BLaER1 (cell line): ENCODE data around the gene MORN3.
A peak's percentile ranks its signal among the peaks of the same experiment; 100 is the strongest.
"Not testable (repeated sequence)": the region's sequence is repeated elsewhere in the genome, so short reads cannot be mapped to it uniquely, and the experiment has no call there.

Experiments
- H3K27ac ChIP-seq: shearing (Covaris generic); formaldehyde crosslinking; 2 replicates; pipeline ENCODE4 v1.8.1; 2022
- H3K27me3 ChIP-seq: shearing (Covaris generic); formaldehyde crosslinking; 2 replicates; pipeline ENCODE4 v1.8.1; 2022
- H3K36me3 ChIP-seq: shearing (Covaris generic); formaldehyde crosslinking; 2 replicates; pipeline ENCODE4 v1.8.1; 2022
- H3K4me1 ChIP-seq: shearing (Covaris generic); formaldehyde crosslinking; 2 replicates; pipeline ENCODE4 v1.8.1; 2022
- H3K4me2 ChIP-seq: shearing (Covaris generic); formaldehyde crosslinking; 2 replicates; pipeline ENCODE4 v1.8.1; 2022
- H3K4me3 ChIP-seq: shearing (Covaris generic); formaldehyde crosslinking; 2 replicates; pipeline ENCODE4 v1.8.1; 2022
- H3K9ac ChIP-seq: shearing (Covaris generic); formaldehyde crosslinking; 2 replicates; pipeline ENCODE4 v1.8.1; 2022
- H3K9me3 ChIP-seq: shearing (Covaris generic); formaldehyde crosslinking; 2 replicates; pipeline ENCODE4 v1.8.1; 2022
- H4K20me1 ChIP-seq: shearing (Covaris generic); formaldehyde crosslinking; 2 replicates; pipeline ENCODE4 v1.8.1; 2022
- Cebpa-rat ChIP-seq: shearing (Covaris generic); IDR thresholded peaks from 2 replicates; pipeline ENCODE4 v1.8.1; 2022

Gene MORN3

DNA sequence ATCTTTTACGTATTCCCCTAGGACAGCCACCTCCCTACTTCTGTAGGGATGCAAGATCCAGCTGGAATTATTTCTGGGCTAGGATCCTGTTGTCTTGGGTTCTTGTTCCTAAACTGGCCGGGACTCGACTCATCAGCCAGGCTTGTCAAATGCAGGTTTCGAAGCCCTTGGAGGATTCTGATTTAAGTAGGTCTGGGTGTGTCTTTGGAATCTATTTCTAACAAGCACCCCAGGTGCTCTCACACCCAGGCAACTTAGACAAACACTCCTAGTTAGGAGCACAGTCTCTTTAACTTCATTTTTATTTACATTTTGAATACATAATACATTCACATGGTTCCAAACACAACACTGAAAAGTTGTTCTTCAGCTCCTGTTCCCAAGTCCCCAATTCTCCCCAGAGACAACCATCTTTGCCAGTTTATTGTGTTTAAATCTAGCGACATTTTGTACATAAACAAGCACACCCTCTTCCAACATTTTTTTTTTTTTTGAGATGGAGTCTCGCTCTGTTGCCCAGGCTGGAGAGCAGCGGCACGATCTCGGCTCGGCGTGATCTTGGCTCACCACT, 20.9 kb downstream of the MORN3 start:
- no peak overlapping the region for H3K4me2 ChIP-seq
- H3K36me3 ChIP-seq, result peaks cover 78% of the 10 kb centered on the region
- TF ChIP-seq Cebpa-rat, result no peak
- peaks cover 12% of the 10 kb centered on the region for H3K4me1 ChIP-seq
- no peaks in the 10 kb centered on the region for H3K27me3 ChIP-seq
- H3K27ac ChIP-seq, result no peak overlapping the region
- H4K20me1 ChIP-seq, result no peaks in the 10 kb centered on the region
- H3K9ac ChIP-seq, result no peak overlapping the region
- no peak overlapping the region for H3K4me3 ChIP-seq
- no peaks in the 10 kb centered on the region for H3K9me3 ChIP-seq

DNA sequence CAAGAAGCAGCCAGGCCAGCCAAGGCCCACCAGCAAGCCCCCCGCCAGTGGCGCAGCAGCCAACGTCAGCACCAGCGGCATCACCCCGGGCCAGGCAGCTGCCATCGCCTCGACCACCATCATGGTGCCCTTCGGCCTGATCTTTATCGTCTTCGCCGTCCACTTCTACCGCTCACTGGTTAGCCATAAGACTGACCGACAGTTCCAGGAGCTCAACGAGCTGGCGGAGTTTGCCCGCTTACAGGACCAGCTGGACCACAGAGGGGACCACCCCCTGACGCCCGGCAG, 28.2 kb downstream of the MORN3 start:
- H4K20me1 ChIP-seq, result peaks cover 31% of the 10 kb centered on the region
- H3K4me1 ChIP-seq, result peaks cover 36% of the 10 kb centered on the region
- H3K36me3 ChIP-seq, result peaks cover 70% of the 10 kb centered on the region
- H3K4me2 ChIP-seq, result no peak overlapping the region
- no peaks in the 10 kb centered on the region for H3K9me3 ChIP-seq
- H3K4me3 ChIP-seq, result no peak overlapping the region
- H3K27me3 ChIP-seq, result no peaks in the 10 kb centered on the region
- no peak overlapping the region for H3K9ac ChIP-seq
- no peak overlapping the region for H3K27ac ChIP-seq
- TF ChIP-seq Cebpa-rat, result no peak

DNA sequence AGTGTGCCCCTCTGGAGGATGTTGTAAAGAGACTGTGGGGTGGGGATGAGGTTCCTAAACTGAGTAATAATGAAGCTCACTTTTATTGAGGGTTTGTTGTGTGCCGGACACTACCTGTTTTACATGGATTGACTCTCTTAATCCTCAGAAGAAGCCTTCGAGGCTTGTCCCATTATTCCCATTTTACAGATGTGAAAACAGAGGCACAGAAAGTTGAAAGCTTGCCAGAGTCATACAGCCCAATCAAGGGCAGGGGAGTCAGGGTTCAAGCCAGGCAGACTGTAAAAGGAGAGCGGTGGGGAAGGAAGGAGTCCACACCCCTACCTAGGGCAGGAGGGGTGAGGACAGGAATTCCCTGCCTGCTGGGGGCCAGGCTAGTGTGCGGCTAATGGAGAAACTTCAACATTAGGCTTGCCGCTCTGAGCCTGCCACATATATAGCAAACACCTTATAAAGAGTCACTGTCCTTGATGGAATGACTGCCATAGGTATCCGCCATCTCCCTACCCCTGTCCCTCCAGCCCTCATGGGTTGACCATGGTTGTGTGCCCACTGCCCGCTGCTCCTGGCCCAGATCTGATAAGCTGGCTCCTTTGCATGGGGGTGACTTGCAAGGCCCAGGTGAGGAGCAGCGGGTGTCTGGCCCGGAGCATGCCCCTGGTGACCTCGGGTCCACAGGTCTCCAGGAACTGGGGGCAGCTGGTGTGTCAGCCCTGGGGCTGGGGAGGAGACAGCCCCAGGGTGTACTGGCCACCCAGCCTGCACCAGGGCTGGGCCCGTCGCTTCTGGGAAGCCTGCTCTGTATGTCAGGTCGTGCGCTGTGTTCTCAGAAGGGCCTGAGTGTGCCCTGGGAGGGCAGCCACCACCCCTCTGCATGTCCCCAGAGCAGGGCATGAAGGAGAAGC, 30.9 kb downstream of the MORN3 start:
- Histone ChIP-seq H3K9me3 (no peaks in the 10 kb centered on the region), H3K9ac (no peak overlapping the region; the same call in 1 of the 2 replicates), H3K4me3 (no peak overlapping the region), H4K20me1 (peaks cover 41% of the 10 kb centered on the region), H3K27ac (peak overlapping the region; percentile 82), H3K4me1 (peaks cover 46% of the 10 kb centered on the region), H3K36me3 (peaks cover 51% of the 10 kb centered on the region), H3K4me2 (peak overlapping the region; percentile 82; the same call in 1 of the 2 replicates), H3K27me3 (no peaks in the 10 kb centered on the region)
- TF ChIP-seq Cebpa-rat, result no peak

DNA sequence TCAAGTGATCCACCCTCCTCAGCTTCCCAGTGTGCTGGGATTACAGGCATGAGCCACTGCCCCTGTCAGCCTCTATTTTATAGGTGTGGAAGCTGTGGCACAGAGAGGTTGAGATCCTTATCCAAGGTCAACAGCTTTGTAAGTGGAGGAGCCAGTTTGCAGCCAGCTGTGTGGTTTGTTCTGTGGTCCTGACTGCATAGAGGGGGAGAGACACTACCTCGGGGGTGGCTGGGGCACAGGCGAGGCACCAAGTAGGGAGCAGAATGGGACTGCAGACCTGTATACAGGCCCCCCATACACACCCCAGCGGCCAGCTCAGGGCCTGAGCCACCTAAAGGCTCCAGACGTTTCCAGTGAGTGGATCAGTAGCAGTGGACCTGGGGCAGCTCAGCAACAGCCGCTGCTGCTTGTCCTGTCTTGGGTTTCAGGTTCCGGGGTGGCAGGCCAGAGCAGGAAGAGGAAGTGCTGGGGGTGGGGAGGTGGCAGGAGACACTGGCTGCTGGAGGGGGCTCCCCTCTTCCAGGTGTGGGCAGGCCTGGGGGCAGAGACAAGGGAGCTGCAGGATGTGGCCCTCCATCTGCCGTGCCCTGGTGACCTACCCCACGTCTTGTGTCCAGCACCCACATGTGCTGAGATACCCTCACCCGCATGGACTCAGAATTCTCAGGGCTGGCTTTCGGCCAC, 32.1 kb downstream of the MORN3 start:
- H3K27ac ChIP-seq, result peak overlapping the region; percentile 82
- peak overlapping the region; percentile 72 for H3K9ac ChIP-seq
- TF ChIP-seq Cebpa-rat, result no peak
- peak overlapping the region; percentile 82 for H3K4me2 ChIP-seq
- no peaks in the 10 kb centered on the region for H3K9me3 ChIP-seq
- no peaks in the 10 kb centered on the region for H3K27me3 ChIP-seq
- peak overlapping the region; percentile 15; the same call in 1 of the 2 replicates for H3K4me3 ChIP-seq
- H3K36me3 ChIP-seq, result peaks cover 53% of the 10 kb centered on the region
- peaks cover 49% of the 10 kb centered on the region for H4K20me1 ChIP-seq
- H3K4me1 ChIP-seq, result peaks cover 57% of the 10 kb centered on the region

DNA sequence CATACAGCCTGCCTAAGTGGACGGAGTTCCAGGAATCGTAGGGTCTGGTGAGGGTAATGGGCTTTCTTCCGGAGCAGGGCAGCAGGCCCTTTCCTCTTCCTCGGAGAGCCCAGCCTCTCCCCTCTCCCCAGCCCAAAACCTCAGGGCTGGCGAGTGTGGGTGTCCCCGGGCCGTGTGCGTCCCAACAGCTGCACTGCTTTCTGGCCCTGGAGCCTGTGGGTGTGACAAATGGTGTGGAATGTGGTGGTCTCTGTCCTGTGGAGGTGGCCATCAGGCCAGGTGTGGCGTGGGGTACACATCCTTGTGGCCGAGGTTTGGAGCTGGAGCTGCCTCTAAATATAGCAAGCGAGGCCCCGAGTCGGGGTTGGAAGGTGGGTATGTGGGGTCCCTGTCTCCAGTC, 34.6 kb downstream of the MORN3 start:
- H3K36me3 ChIP-seq, result peaks cover 43% of the 10 kb centered on the region
- peak overlapping the region; percentile 30 for H3K27ac ChIP-seq
- no peaks in the 10 kb centered on the region for H3K27me3 ChIP-seq
- H3K4me1 ChIP-seq, result peaks cover 72% of the 10 kb centered on the region
- H3K9me3 ChIP-seq, result no peaks in the 10 kb centered on the region
- H3K4me3 ChIP-seq, result no peak overlapping the region
- H3K9ac ChIP-seq, result no peak overlapping the region
- TF ChIP-seq Cebpa-rat, result no peak
- peaks cover 48% of the 10 kb centered on the region for H4K20me1 ChIP-seq
- peak overlapping the region; percentile 7; the same call in 1 of the 2 replicates for H3K4me2 ChIP-seq

DNA sequence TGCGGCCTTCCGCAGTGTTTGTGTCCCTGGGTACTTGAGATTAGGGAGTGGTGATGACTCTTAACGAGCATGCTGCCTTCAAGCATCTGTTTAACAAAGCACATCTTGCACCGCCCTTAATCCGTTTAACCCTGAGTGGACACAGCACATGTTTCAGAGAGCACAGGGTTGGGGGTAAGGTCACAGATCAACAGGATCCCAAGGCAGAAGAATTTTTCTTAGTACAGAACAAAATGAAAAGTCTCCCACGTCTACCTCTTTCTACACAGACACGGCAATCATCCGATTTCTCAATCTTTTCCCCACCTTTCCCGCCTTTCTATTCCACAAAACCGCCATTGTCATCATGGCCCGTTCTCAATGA, 35.6 kb downstream of the MORN3 start:
- Histone ChIP-seq H4K20me1 (peaks cover 49% of the 10 kb centered on the region), H3K36me3 (peaks cover 36% of the 10 kb centered on the region), H3K4me1 (peaks cover 82% of the 10 kb centered on the region)
- H3K4me2 ChIP-seq, H3K9ac ChIP-seq, H3K4me3 ChIP-seq, H3K27ac ChIP-seq, H3K9me3 ChIP-seq, H3K27me3 ChIP-seq: not testable (repeated sequence)

DNA sequence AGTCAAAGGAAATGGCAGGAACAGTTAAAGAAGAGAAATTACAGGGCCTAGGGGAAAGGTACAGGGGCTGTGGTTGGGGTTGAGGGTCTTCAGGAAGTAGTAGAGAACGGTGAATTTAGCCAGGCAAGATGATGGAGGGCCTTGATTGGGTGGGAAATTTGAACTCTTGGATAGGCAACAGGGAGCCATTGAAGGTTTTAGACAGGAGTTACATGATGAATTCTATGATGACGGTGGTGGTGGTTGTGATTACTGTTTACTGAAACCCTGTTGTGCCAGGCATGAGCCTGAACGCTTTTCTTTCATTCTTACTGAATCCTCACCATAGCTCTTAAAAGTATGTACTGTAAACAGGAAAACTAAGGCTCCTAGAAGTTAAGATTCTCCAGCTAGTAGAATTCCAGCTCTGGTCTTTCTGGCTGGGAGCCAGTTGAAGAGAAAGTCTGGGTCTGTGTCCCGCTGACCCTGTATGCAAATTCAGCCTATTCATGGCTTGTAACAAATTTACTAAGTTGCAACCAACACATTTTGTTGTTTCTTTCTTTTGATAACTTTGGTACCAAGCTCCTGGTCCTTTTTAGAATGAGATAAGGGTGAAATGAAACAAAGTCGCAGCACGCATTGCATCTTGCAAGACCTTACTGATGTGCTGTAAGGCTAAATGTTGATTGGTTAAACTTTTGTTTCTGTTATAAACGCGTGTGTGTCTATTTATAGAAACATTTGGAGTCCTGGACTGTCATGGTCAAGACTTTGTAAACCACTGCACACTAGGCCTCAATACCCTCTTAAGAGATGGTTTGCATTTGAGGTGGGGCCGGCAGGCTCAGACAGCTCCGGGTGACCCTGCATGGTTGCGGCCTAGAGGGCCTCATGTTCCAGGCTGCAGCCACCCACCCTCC, 37.1 kb downstream of the MORN3 start:
- TF ChIP-seq Cebpa-rat, result no peak
- H3K27ac ChIP-seq, result peak overlapping the region; percentile 60
- H3K36me3 ChIP-seq, result peaks cover 29% of the 10 kb centered on the region
- H3K4me3 ChIP-seq, result no peak overlapping the region
- peaks cover 49% of the 10 kb centered on the region for H4K20me1 ChIP-seq
- no peaks in the 10 kb centered on the region for H3K27me3 ChIP-seq
- peak overlapping the region; percentile 32; the same call in 1 of the 2 replicates for H3K9ac ChIP-seq
- H3K4me1 ChIP-seq, result peaks cover 81% of the 10 kb centered on the region
- peak overlapping the region; percentile 43 for H3K4me2 ChIP-seq
- no peaks in the 10 kb centered on the region for H3K9me3 ChIP-seq

DNA sequence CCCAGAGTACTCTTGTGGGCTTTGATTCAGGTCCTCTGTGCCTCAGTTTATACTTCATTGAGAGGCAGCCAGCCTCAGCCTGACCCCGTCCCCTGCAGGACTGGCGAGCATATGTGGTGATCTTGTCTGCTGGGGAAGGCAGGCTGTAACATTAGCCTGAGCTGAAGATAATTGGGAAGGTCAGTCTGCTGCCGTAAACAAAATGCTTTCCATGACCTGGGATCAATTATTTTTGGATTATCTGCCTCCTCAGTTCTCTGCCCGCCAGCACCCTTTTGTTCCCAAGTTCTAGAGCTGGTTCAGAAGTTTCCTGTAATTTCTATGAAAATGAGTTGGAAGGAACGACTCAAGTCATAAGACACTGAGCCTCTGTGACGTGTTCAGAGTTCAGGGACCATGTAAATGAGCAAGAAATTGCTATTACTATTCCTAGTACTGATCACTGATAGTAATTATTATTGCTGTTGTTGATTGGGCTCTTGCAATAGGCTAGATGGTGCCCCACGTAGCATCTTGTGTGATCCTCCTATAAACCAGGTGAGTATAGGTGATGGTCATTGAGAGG, 38.6 kb downstream of the MORN3 start:
- no peak overlapping the region for H3K27ac ChIP-seq
- H3K36me3 ChIP-seq, result peaks cover 29% of the 10 kb centered on the region
- peak overlapping the region; percentile 94 for H3K4me2 ChIP-seq
- no peak for TF ChIP-seq Cebpa-rat
- H3K9me3 ChIP-seq, result no peaks in the 10 kb centered on the region
- no peaks in the 10 kb centered on the region for H3K27me3 ChIP-seq
- H4K20me1 ChIP-seq, result peaks cover 47% of the 10 kb centered on the region
- peaks cover 69% of the 10 kb centered on the region for H3K4me1 ChIP-seq
- H3K9ac ChIP-seq, result no peak overlapping the region
- no peak overlapping the region for H3K4me3 ChIP-seq

DNA sequence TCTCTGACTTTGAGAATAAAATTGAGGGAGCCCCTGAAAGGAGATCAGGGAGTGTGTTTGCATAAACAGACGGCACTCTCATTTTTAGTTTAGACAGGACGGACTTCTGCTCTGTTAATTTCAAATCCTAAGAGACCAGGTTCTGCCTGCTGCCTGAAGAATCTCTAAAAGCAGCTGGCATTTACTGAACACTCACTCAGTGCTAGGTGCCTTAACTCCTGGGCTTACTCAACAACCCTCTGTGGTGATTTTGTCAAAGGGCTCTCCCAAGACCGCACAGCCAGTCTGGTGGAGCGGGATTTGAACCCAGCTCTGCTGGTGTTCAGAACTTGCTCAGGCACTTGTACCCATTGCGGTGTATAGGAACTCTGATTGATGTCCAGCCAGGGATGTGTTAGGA, 40.9 kb downstream of the MORN3 start:
- Histone ChIP-seq H3K27me3 (no peaks in the 10 kb centered on the region), H3K9me3 (no peaks in the 10 kb centered on the region), H3K4me1 (peaks cover 72% of the 10 kb centered on the region), H3K9ac (peak overlapping the region; percentile 88), H3K27ac (peak overlapping the region; percentile 84), H4K20me1 (peaks cover 39% of the 10 kb centered on the region), H3K4me3 (peak overlapping the region; percentile 80), H3K4me2 (peak overlapping the region; percentile 94), H3K36me3 (peaks cover 22% of the 10 kb centered on the region)
- TF ChIP-seq Cebpa-rat, result peak; percentile 24; the same call in 1 of the 2 replicates
